NCI-H2029 treated with DMSO at 0.1 percent for 48 hours (cell line): ENCODE results near the gene SLC9A1.

Source experiments
- DNase-seq: peaks from one replicate; lab custom pipeline; 2025; lab: John Stamatoyannopoulos, UW

SLC9A1 gene

GRCh38 chr1:27070390-27071048, 84.4 kb downstream of the SLC9A1 start:
- DNase-seq, result no peak

- no peak for DNase-seq
Measured at GRCh38 chr1:27068922-27069321, 86.0 kb downstream of the SLC9A1 start.

GRCh38 chr1:27065999-27066630, 88.8 kb downstream of the SLC9A1 start:
- DNase-seq, result no peak

- no peak for DNase-seq
Measured at GRCh38 chr1:27060891-27061290, 94.0 kb downstream of the SLC9A1 start.

- no peak for DNase-seq
Measured at GRCh38 chr1:27058966-27059669, 95.8 kb downstream of the SLC9A1 start.

- DNase-seq, result no peak
Measured at GRCh38 chr1:27057801-27058625, 96.9 kb downstream of the SLC9A1 start.

GRCh38 chr1:27057389-27057788, 97.5 kb downstream of the SLC9A1 start:
- no peak for DNase-seq

- DNase-seq, result no peak
Measured at GRCh38 chr1:27053977-27054753, 100.8 kb downstream of the SLC9A1 start.

GRCh38 chr1:27052527-27052926, 102.4 kb downstream of the SLC9A1 start:
- no peak for DNase-seq

- DNase-seq, result no peak
Measured at GRCh38 chr1:27049607-27050006, 105.3 kb downstream of the SLC9A1 start.

- no peak for DNase-seq
Measured at GRCh38 chr1:27049100-27049499, 105.8 kb downstream of the SLC9A1 start.
